ENCODE data around the gene ISOC2.

DNA sequence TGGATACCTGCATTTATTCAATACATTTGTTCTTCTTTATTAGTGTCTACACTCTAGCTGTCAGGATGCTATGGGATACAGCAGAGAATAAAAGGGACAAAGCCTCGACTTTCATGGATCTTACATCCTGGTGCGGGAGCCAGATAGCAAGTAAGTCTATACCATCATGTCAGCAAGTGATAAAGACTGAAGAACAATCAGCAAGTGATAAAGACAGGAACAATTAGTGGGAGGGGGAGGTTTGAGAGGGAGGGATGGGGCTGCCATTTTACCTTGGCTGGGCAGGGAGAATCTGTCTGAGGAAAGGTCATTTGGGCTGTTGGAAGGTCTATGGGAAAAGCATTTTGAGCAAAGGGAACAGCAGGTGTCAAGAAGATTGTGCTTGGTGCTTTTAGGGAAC, 51.3 kb downstream of the ISOC2 start:
- TF ChIP-seq, protein P1, sequence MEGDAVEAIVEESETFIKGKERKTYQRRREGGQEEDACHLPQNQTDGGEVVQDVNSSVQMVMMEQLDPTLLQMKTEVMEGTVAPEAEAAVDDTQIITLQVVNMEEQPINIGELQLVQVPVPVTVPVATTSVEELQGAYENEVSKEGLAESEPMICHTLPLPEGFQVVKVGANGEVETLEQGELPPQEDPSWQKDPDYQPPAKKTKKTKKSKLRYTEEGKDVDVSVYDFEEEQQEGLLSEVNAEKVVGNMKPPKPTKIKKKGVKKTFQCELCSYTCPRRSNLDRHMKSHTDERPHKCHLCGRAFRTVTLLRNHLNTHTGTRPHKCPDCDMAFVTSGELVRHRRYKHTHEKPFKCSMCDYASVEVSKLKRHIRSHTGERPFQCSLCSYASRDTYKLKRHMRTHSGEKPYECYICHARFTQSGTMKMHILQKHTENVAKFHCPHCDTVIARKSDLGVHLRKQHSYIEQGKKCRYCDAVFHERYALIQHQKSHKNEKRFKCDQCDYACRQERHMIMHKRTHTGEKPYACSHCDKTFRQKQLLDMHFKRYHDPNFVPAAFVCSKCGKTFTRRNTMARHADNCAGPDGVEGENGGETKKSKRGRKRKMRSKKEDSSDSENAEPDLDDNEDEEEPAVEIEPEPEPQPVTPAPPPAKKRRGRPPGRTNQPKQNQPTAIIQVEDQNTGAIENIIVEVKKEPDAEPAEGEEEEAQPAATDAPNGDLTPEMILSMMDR (IDR thresholded peaks at IDR 0.05) = no peak
- no peak for TF ChIP-seq POLR2A (IDR thresholded peaks at IDR 0.05)

Measured in right lobe of liver (tissue), 4 donors.